ENCODE results near the gene DPP7. TPM values are rescaled to one million over a fixed set of nuclear protein-coding genes. Genes with fewer than 3 reads are reported as not detected.

DPP7 gene
- total and polyA plus RNA-seq, 2 donors (not counting 1 experiment from before 2014, with no cell fraction given), result 324 to 506 TPM

- Histone ChIP-seq H3K79me2 (ENCODE audit: control insufficient read depth, insufficient read depth, low read length) (peaks cover 4% of the 10 kb centered on the region), H4K20me1 (ENCODE audit: control insufficient read depth, insufficient read depth, low read length, poor library complexity, severe bottlenecking) (peaks cover 8% of the 10 kb centered on the region), H3K36me3 (replicated peaks in 1 of 2; ENCODE audit: control extremely low read depth in 1 of 2, control insufficient read depth in 1 of 2, extremely low read depth in 1 of 2, insufficient read depth in 2 of 2, low read length in 1 of 2) (peaks cover 4 to 58% of the 10 kb centered on the region in 2 experiments), H3K27me3 (replicated peaks in 1 of 4; ENCODE audit: control extremely low read depth in 1 of 4, control insufficient read depth in 3 of 4, insufficient read depth in 4 of 4, low read length in 3 of 4) (no peaks in the 10 kb centered on the region), H2AFZ (ENCODE audit: insufficient read depth, low read depth, low read length, poor library complexity, severe bottlenecking) (peak overlapping the region; percentile 40), H3K27ac (ENCODE audit: low read length in 2 of 2) (peak overlapping the region; percentile 41 to 44), H3K4me3 (ENCODE audit: control extremely low read depth in 1 of 5, extremely low read depth in 1 of 5, insufficient read depth in 1 of 5, low read depth in 2 of 5, low read length in 4 of 5) (peak overlapping the region in 2 of 5 experiments; percentile 15 to 30), H3K9ac (ENCODE audit: low read length) (no peak overlapping the region), H3K9me3 (ENCODE audit: control extremely low read depth in 1 of 3, control insufficient read depth in 2 of 3, insufficient read depth in 1 of 3, low read length in 2 of 3) (no peaks in the 10 kb centered on the region), H3K4me2 (replicated peaks; ENCODE audit: low read depth, low read length, poor library complexity, severe bottlenecking) (peak overlapping the region; percentile 37), H3K4me1 (ENCODE audit: control insufficient read depth in 2 of 2, insufficient read depth in 2 of 2, low read length in 2 of 2) (peaks cover 0 to 12% of the 10 kb centered on the region in 2 donors)
- CTCF ChIA-PET, result interaction anchor here (0.6 to 2.5 kb wide), 18 partner anchors 9 to 269 kb away, joined by 3 to 13 read pairs (median 4); partner anchors contain the start of genes ANAPC2, DPP7, MAN1B1 and NPDC1
- H3K4me1 Mint-ChIP-seq, result peaks cover 6% of the 10 kb centered on the region
- TF ChIP-seq EZH2 (IDR thresholded peaks at IDR 0.05; ENCODE audit: borderline replicate concordance, insufficient read depth, low read depth, low read length, poor library complexity, severe bottlenecking) (no peak), CTCF (IDR thresholded peaks at IDR 0.05) (peak; percentile 49)
- 78% methylated on average over 27 of the region's 30 CpGs for WGBS (ENCODE audit: insufficient coverage)
- H3K4me3 Mint-ChIP-seq, result peak overlapping the region; percentile 72
- intact Hi-C loops (cut with micrococcal nuclease), result no loop called here
- DNase-seq (peak; percentile 70), ATAC-seq (ENCODE audit: low read depth) (peak; percentile 96)
- peak overlapping the region; percentile 72 for H3K27ac Mint-ChIP-seq
- H3K9me3 Mint-ChIP-seq (ENCODE audit: insufficient read depth), result no peaks in the 10 kb centered on the region
- POLR2A ChIA-PET, result interaction anchor here (0.5 to 1.2 kb wide), 3 partner anchors 10 to 533 kb away, joined by 6 read pairs; partner anchors contain the start of gene MAN1B1
- no peaks in the 10 kb centered on the region for H3K27me3 Mint-ChIP-seq
These were observed 18.6 kb downstream of the DPP7 start for GRCh38 chr9:137095664-137096517.
